NCI-H1105 (cell line): Measurements from ENCODE around the gene COL18A1.
A peak's percentile ranks its signal among the peaks of the same experiment; 100 is the strongest.

Source experiments
- DNase-seq: peaks from one replicate; lab custom pipeline; 2025; lab: John Stamatoyannopoulos, UW

The COL18A1 gene

DNA sequence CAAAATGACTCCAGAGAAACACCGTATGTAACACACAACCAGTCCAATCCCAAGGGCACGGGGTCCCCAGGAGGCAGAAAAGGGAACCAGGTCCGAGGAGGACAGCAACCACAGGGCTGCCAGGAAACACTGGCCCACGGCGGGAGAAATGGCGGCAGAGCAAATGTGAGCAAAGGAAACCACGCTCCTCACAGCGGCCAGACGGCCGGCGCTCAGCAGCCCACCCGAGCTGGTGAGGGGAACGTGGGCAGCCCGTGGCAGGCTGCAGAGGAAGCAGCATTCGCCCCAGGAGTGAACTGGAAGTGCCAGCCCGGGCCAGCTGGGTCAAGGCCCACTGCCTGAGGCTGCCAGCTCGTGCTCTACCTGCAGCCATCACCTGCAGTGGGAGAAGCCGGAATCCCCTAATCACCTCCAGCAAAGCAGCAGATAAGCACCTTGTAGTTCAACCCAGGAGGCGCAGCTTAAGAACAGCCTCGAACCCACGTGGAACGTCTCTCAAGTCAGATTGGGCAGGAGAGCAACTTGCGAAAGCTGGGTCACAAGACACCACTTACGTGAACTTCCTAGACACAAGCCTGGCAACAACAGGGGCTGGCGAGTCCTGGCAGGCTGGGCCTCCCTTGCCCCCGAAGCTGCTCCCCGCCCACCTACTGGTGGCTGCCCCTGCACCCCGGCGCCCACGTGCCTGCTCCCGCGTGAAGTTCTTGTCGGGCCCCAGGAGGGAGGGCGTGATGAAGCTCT lies 130.5 kb downstream of the COL18A1 start:
- no peak for DNase-seq

GRCh38 chr21:45536301-45537081 lies 131.5 kb downstream of the COL18A1 start:
- no peak for DNase-seq

DNA sequence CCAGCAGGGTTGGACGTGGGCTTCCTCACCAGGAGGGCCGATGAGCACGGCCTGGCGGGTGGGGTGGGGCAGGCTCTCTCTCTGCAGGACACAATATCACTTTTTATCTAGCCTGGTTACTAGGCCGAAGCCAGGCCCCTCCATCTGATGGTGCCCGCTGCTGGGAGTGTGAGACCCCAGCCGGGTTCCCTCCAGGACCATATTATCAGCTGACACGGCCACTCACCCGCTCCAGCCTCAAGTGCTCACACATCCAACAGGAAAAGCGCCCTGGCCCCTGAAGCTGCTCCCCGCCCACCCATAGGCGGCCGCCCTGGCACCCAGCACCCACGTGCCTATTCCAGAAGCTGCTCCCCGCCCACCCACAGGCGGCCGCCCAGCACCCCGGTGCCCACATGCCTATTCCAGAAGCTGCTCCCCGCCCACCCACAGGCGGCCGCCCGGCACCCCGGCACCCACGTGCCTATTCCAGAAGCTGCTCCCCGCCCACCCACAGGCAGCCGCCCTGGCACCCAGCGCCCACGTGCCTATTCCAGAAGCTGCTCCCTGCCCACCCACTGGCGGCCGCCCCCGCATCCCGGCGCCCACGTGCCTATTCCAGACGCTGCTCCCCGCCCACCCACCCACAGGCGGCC lies 132.3 kb downstream of the COL18A1 start:
- no peak for DNase-seq

DNA sequence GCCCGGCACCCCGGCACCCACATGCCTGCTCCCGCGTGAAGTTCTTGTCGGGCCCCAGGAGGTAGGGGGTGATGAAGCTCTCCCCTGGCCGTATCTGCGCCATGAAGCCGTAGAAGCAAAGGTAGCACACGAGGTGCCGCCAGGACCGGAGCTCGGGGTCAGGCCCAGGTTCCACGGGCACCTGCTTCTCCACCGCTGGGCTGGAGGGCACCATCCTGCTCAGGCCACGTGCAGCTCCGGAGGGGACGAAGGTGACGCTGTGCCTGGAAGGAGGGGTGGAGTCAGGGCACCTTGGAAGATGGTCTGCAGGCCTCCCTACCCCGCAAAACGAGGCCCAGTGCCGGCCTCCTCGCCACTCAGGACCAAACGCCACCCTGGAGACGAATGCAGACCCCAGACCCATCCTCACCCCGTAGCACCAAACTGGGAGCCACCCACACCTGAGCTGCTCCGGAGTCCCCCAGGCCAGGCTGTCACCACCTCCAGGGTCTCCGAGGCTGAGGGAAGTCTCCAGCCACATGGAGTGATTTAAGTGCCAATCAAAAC lies 132.9 kb downstream of the COL18A1 start:
- DNase-seq: no peak

DNA sequence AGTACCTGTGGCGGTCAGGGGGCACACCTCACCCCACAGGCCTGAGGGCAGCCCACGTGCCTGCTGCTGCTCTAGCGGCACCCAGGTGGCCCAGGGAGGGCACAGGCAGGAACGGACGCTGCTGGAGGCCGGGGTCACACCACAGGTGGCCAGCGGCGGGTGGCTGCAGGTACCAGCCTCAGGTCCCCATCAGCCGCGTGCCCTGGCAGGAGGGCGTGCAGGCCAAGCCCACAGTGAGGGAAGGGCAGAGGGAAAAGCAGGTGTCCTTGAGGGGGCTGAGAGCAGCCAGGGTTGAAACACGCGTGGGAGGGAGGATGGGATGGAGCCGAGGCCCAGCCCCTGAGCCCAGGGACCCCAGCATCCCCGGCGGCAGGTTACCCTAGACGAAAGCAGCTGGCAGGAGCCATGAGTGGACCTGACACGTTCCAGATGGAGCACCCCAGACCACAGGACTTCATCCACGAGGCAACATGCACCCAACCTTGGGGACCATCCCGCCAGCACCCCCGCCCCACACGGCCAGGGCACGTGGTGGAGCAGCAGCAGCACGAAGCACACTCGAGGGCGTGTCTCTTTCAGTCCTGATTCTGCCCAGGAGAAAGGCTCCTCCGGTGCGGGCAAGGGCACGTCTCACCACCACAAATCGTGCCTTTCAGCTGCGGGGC lies 133.5 kb downstream of the COL18A1 start:
- no peak for DNase-seq

GRCh38 chr21:45539046-45539795 lies 134.3 kb downstream of the COL18A1 start:
- no peak for DNase-seq

DNA sequence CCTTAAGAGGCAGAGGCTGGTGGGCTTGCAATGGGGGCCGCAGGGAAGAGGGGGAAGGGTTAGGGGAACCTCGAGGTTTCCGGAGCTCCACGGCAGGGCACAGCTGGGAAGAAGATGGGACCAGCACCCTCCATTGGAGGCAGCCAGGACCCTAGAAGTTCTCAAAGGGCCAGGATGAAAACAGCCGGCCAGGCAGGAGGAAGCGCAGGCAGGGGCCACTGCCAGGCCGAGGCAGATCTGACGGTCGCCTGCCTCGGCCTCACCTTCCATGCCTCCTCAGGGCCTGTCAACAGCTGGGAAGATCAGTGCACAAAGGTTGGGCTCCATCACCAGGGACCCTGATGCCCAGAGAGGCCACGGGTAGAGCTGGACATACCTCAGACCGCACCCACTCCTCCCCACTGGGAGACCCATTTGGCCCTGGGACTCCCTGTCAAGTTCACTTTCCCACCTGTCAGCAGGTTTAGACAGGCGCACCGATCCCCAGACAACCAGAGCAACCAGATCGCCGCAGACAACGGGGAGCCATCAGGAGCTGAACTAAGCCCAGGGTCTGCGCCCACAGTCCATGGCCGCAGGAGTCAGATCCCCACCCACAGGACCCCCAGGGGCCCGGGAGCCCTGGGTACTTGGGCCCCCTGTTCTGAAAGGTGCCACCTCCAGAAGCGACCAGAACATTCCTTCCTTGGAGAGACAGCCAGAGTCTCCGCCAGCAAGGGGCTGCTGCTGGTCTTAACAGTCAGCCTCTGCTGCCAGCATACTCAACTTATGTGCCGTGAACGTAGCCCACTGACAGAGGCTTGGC lies 135.0 kb downstream of the COL18A1 start:
- DNase-seq: no peak

GRCh38 chr21:45540601-45540970 lies 135.6 kb downstream of the COL18A1 start:
- DNase-seq: no peak

- peak; percentile 29 for DNase-seq
These were observed 136.5 kb downstream of the COL18A1 start for GRCh38 chr21:45541221-45542039.

- DNase-seq: peak; percentile 21
These were observed 137.3 kb downstream of the COL18A1 start, which contains the start of gene SLC19A1 for GRCh38 chr21:45542242-45542666. Gene SLC19A1 (minus strand): TSS chr21:45542440. CDS start chr21:45537959, 4,481 bp downstream.

- DNase-seq: no peak
These were observed 137.9 kb downstream of the COL18A1 start for GRCh38 chr21:45542667-45543370.

GRCh38 chr21:45543371-45543709 lies 138.4 kb downstream of the COL18A1 start:
- DNase-seq: no peak

DNA sequence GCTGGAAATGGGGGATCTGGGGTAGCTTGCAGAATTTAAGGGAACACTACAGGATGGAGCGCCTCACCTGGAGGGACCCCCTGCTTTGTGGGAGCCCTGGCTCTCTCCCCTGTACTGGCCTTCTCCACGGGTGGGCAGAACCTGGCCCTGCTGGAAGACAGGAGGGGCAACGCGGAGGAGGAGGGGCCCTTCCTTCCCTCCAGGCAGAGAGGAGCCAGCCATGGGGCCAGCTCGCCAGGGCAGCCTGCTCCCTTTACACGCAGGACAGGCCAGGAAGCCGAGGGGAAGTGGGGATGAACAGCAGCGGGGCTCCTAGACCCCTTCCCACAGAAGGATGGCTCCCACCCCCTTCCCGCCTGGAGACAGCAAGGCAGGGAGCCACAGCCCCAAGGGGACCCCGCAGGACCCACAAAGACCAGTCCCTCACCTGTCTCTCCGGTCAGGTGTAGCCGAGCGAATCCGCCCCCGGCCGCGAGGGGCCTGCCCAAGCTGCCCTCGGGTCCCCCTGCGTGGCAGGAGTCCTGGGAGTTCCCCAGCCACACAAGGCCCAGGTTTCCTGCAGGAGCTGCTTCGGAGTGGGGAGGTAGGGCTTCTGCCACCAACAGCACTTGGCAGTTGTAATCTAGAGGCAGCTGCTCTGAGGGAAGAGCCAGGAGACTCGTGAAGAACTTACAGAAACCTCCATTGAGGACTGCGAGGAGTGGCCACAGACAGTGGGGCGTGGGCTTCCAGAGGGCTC lies 138.9 kb downstream of the COL18A1 start:
- no peak for DNase-seq

DNA sequence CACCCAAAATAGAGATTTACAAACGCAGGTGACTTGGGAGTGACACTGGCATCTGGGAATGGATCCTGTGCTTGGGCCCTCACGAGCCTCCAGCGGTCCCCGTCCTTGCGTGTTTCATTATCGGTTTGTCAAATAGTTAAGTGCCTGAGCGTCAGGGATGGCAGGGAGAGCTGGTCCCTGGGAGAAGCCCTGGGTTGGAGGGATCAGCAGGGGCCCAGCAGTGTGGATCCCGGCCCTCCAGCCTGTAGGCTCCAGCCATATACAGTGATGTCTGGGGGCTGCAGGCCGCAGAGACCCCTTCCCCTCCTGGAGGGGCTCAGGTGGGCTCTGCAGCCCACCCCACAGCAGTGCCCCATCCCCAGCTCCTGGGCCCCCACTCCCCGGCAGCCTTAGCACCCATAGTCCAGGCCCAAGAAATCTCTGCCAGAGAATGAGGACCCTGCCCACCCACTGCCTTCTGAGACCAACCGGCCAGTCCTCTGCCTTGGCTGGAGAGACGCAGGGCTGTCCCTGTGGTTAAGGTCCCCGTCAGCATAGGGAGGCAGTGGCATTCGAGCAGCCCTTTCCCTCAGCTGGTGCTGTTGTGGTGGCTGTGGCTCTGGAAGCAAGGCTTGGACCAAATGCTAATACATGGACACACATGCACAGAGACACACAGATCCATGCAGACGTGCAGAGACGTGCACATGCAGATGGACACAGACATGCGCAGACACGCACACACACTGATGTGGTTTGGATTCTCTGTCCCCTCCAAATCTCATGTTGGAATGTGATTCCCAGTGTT lies 139.7 kb downstream of the COL18A1 start:
- no peak for DNase-seq

DNA sequence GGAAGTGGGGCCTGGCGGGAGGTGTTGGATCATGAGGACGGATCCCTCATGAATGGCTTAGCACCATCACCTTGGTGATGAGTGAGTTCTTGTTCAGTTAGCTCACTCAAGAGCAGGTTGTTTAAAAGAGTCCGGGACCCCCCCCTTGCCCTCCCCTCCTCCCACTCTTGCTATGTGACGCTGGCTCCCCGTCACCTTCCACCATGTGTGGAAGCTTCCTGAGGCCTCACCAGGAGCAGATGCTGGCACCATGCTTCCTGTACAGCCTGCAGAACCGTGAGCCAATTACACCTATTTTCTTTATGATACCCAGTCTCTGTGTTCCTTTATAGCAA lies 140.2 kb downstream of the COL18A1 start:
- no peak for DNase-seq

DNA sequence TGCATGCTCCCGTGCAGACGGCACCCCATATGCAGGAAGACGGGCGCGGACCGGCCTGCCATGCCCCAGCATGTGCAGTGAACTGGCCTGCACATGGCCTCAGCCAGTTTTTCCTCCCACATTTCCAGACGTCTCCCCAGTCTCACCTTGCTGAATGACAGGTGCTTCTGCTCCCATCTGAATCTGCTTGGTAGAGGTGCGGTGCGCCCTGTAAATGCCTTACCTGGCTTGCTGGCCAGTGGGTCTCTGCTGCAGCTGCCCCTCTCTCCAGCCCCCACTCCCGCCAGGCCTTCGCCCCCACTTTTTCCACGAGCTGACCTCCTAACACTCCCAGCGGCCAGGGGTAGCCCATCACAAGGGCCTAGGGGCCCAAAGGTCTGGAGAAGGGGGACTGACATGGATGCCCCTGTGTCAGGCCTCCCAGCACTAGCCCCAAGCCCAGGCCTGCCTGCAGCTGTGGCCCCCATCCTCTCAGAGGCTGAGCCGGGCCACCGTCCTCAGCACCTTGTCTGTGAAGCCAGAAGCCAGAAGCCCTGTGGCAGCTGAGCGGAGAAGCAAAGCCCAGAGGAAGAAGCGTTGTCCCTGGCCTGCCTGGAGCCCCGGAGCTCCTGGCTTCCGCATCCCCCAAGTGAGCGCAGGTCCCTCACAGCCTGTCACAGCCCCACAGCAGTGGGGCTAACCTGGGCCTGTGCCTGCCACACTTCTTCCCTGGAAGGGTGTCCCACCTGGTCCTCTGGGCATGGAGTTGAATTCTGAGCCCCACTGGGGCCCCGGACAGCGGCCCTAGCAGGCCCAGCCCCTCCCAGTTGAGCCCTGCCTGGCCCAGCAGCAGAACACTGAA lies 140.9 kb downstream of the COL18A1 start:
- DNase-seq: no peak
